ENCODE results near the gene CBFA2T2.

Gene CBFA2T2

GRCh38 chr20:33664085-33664761 lies 174.3 kb downstream of the CBFA2T2 start:
- TF ChIP-seq CTCF (conservative IDR thresholded peaks at IDR 0.05) (no peak), ZFX (IDR thresholded peaks at IDR 0.05) (no peak)
- H3K27ac ChIP-seq: peak overlapping the region; percentile 97

GRCh38 chr20:33664762-33665144 lies 174.9 kb downstream of the CBFA2T2 start:
- TF ChIP-seq ZFX (IDR thresholded peaks at IDR 0.05): no peak
- no peak for TF ChIP-seq CTCF (conservative IDR thresholded peaks at IDR 0.05)
- peak overlapping the region; percentile 97; the same call in 1 of the 2 replicates for H3K27ac ChIP-seq

- TF ChIP-seq CTCF (conservative IDR thresholded peaks at IDR 0.05) (no peak), ZFX (IDR thresholded peaks at IDR 0.05) (no peak; the same call in 1 of the 2 replicates)
- H3K27ac ChIP-seq: peak within 1 kb of the TSS; percentile 97
These were observed 176.7 kb downstream of the CBFA2T2 start, which contains the start of gene ACTL10 for GRCh38 chr20:33666293-33667244. Gene ACTL10 (plus strand): TSS chr20:33666943. CDS start chr20:33667498, 555 bp downstream.

- TF ChIP-seq ZFX (IDR thresholded peaks at IDR 0.05) (peak; percentile 71; the same call in 1 of the 2 replicates), CTCF (conservative IDR thresholded peaks at IDR 0.05) (no peak)
- H3K27ac ChIP-seq: peak overlapping the region; percentile 97
These were observed 177.4 kb downstream of the CBFA2T2 start for GRCh38 chr20:33667245-33667675.

GRCh38 chr20:33667676-33668465 lies 178.0 kb downstream of the CBFA2T2 start:
- H3K27ac ChIP-seq: peak overlapping the region; percentile 97
- TF ChIP-seq CTCF (conservative IDR thresholded peaks at IDR 0.05) (peak; percentile 96), ZFX (IDR thresholded peaks at IDR 0.05) (no peak; the same call in 1 of the 2 replicates)

GRCh38 chr20:33668466-33669155 lies 178.7 kb downstream of the CBFA2T2 start:
- no peak for TF ChIP-seq CTCF (conservative IDR thresholded peaks at IDR 0.05)
- no peak for TF ChIP-seq ZFX (IDR thresholded peaks at IDR 0.05)
- peak overlapping the region; percentile 97 for H3K27ac ChIP-seq
